Loucy (cell line): ENCODE results near the gene SLC11A1.

ENCODE experiments used
- CTCF ChIP-seq: fragments of 200-600 bp; sonication (generic); conservative IDR thresholded peaks from 2 replicates; pipeline ENCODE4 v1.5.1; 2014; ENCODE audit warnings: mild to moderate bottlenecking, antibody characterized with exemption, low read length
- EZH2phosphoT487 ChIP-seq: fragments of 200-600 bp; IDR thresholded peaks from 2 replicates; pipeline ENCODE4 v1.6.1; 2018; ENCODE audit warnings: antibody characterized with exemption, mild to moderate bottlenecking, moderate library complexity, borderline replicate concordance

- no peak for TF ChIP-seq CTCF
- no peak for TF ChIP-seq EZH2phosphoT487
Measured at GRCh38 chr2:218437969-218438368, 55.9 kb downstream of the SLC11A1 start.
